Gastrocnemius medialis (tissue), 4 donors: ENCODE measurements around the gene STPG1. TPM values are rescaled to one million over a fixed set of nuclear protein-coding genes. Genes with fewer than 3 reads are reported as not detected.

ENCODE experiments used
- ATAC-seq, 2 donors: fragments of 150-250 bp; one replicate each; pipeline ENCODE4 v1.9.1; 2016
- DNase-seq, 2 donors: peaks; one replicate each; pipeline ENCODE4 v3.0.0-alpha.2; 2019
- H3K27ac ChIP-seq, 4 donors: fragments of 200-600 bp; sonication (generic); 1 replicate in 1 of 4; 2 replicates in 3 of 4; pipeline ENCODE4 v1.5.1; 2016 to 2018; ENCODE audit warnings: mild to moderate bottlenecking in 2 of 4, moderate library complexity in 1 of 4
- H3K27me3 ChIP-seq, 3 donors: fragments of 200-600 bp; sonication (generic) in 2 of 3; 1 replicate in 1 of 3; 2 replicates in 2 of 3; pipeline versions ENCODE4 v1.5.1 to v1.6.0; 2016 to 2019; ENCODE audit warnings: mild to moderate bottlenecking in 1 of 3, moderate library complexity in 1 of 3
- H3K36me3 ChIP-seq, 2 donors: fragments of 200-600 bp; sonication (generic) in 1 of 2; one replicate each; pipeline ENCODE4 v1.5.1; 2017 to 2018
- H3K4me1 ChIP-seq, 2 donors: fragments of 200-600 bp; sonication (generic) in 1 of 2; one replicate each; pipeline ENCODE4 v1.5.1; 2016 to 2017; ENCODE audit warnings: mild to moderate bottlenecking in 2 of 2
- H3K4me3 ChIP-seq, 4 donors: fragments of 200-600 bp; sonication (generic) in 3 of 4; 1 replicate in 1 of 4; 2 replicates in 3 of 4; pipeline ENCODE4 v1.5.1; 2016 to 2019; ENCODE audit warnings: mild to moderate bottlenecking in 2 of 4
- H3K9me3 ChIP-seq, 3 donors: fragments of 200-600 bp; sonication (generic) in 2 of 3; 1 replicate in 1 of 3; 2 replicates in 2 of 3; pipeline ENCODE4 v1.5.1; 2016 to 2019
- POLR2A ChIP-seq, 2 donors: fragments of 450-650 bp; IDR thresholded peaks; one replicate each; pipeline ENCODE4 v1.6.1; 2017; ENCODE audit warnings: antibody characterized with exemption in 2 of 2, mild to moderate bottlenecking in 2 of 2, moderate library complexity in 2 of 2
- in situ Hi-C, 4 donors: fragments of 200-750 bp; cut with MboI; loops; one replicate each; pipeline versions ENCODE4 v1.15.0 to v1.8.0; 2017; ENCODE audit warnings: low sequenced_read_pairs in 4 of 4
- intact Hi-C: fragments of 100-400 bp; cut with DNase I; formaldehyde crosslinking; loops from one replicate; pipeline ENCODE4 v1.15.1; 2023; ENCODE audit warnings: low total_unique reads
- total RNA-seq, 4 donors: library from RNA; depleted of rRNA; stranded (reverse); fragments of >200 nt; gene quantifications; one replicate each; pipeline versions ENCODE4 v1.1.0 to v1.2.3, GENCODE V29; 2016
- TF ChIP-seq, protein P1 (sequence below), 5 experiments: fragments of 450-650 bp in 3 of 5; fragments of 200-600 bp in 2 of 5; sonication (generic) in 2 of 5; IDR thresholded peaks in 4 of 5; conservative IDR thresholded peaks in 1 of 5; 1 replicate in 4 of 5; 2 replicates in 1 of 5; pipeline ENCODE4 v1.5.1; 2016 to 2019; ENCODE audit warnings: antibody characterized with exemption in 5 of 5, mild to moderate bottlenecking in 3 of 5, moderate library complexity in 3 of 5

The STPG1 gene
- total RNA-seq, 4 donors from 2014 or later, result 0.39 to 2.1 (median 0.52) TPM

DNA sequence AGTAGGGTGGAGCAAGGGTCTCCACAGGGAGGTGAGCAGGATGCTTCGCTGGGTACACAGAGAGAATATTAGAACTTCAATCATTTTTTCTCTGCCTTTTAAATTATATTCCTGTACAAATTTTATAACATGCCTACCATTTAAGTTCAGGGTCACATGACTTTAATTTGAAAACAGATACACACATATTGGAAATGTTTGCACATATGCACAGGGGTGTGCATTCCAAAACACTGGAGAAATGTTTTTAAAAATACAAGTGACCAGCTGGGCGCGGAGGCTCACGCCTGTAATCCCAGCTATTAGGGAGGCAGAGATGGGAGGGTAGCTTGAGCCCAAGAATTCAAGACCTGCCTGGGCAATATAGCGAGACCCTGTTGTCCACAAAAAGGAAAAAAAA lies 41.7 kb upstream of the STPG1 start:
- H3K36me3 ChIP-seq, result no peaks in the 10 kb centered on the region
- no peak overlapping the region for H3K27ac ChIP-seq
- no peak for ATAC-seq
- in situ Hi-C loops (no loop called here), intact Hi-C loops (no loop called here)
- H3K9me3 ChIP-seq, result no peaks in the 10 kb centered on the region
- no peak overlapping the region for H3K4me3 ChIP-seq
- DNase-seq, result no peak
- H3K27me3 ChIP-seq, result no peaks in the 10 kb centered on the region
- no peaks in the 10 kb centered on the region for H3K4me1 ChIP-seq
- TF ChIP-seq, protein P1, sequence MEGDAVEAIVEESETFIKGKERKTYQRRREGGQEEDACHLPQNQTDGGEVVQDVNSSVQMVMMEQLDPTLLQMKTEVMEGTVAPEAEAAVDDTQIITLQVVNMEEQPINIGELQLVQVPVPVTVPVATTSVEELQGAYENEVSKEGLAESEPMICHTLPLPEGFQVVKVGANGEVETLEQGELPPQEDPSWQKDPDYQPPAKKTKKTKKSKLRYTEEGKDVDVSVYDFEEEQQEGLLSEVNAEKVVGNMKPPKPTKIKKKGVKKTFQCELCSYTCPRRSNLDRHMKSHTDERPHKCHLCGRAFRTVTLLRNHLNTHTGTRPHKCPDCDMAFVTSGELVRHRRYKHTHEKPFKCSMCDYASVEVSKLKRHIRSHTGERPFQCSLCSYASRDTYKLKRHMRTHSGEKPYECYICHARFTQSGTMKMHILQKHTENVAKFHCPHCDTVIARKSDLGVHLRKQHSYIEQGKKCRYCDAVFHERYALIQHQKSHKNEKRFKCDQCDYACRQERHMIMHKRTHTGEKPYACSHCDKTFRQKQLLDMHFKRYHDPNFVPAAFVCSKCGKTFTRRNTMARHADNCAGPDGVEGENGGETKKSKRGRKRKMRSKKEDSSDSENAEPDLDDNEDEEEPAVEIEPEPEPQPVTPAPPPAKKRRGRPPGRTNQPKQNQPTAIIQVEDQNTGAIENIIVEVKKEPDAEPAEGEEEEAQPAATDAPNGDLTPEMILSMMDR (IDR thresholded peaks at IDR 0.05 in 4 of 5, conservative IDR thresholded peaks at IDR 0.05 in 1 of 5), result no peak
- TF ChIP-seq POLR2A (IDR thresholded peaks at IDR 0.05), result no peak

DNA sequence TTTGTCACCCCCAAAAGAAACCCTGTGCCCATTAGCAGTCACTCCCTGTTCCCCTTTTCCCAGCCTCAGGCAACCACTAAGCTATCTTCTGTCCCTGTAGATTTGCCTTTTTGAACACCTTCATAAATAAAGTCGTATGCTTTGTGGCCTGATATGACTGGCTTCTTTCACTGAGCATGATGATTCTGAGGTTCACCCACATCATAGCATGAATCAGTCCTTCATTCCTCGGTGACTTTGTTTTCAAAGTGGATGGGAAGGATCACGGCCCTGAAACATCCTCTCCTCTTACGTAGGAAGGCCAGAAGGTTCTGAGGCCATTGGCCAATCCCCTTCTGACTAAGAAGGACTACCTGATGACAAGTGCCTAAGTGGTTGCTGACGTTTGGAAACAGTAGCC lies 41.1 kb upstream of the STPG1 start:
- ATAC-seq (no peak), DNase-seq (no peak)
- Histone ChIP-seq H3K27ac (no peak overlapping the region), H3K4me1 (no peaks in the 10 kb centered on the region), H3K9me3 (no peaks in the 10 kb centered on the region), H3K4me3 (no peak overlapping the region), H3K27me3 (no peaks in the 10 kb centered on the region), H3K36me3 (no peaks in the 10 kb centered on the region)
- TF ChIP-seq POLR2A (IDR thresholded peaks at IDR 0.05), result no peak
- TF ChIP-seq, protein P1 (IDR thresholded peaks at IDR 0.05 in 4 of 5, conservative IDR thresholded peaks at IDR 0.05 in 1 of 5), result no peak
- intact Hi-C loops (no loop called here), in situ Hi-C loops (no loop called here)

DNA sequence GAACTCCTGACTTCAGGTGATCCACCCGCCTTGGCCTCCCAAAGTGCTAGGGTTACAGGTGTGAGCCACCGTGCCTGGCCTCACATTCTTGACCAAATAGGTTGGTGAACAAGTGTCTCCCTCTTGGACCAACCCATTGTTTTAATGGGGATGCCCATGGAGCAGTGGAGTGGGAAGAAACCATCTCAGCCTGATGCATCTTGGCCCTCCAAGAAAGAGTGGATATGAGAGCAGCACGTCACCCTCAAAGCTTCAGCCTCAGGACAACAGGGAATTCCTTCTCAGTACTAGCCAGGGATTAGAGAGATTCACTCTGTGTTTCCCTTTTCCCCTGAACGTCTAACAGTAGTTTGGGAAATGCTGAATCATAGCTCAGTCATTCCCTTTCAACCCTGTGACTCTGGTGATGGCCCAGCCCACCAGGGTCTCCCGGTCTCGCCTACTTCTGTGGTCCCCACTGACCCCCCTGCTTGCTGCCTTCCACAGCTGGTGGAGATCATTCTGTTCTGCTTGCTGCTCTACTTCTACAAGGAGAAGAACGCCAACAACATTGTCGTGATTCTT lies 39.4 kb upstream of the STPG1 start:
- DNase-seq (no peak), ATAC-seq (no peak)
- no peak overlapping the region for H3K4me3 ChIP-seq
- in situ Hi-C loops, result no loop called here
- H3K27ac ChIP-seq, result no peak overlapping the region
- no peak for TF ChIP-seq POLR2A (IDR thresholded peaks at IDR 0.05)
- TF ChIP-seq, protein P1 (IDR thresholded peaks at IDR 0.05 in 4 of 5, conservative IDR thresholded peaks at IDR 0.05 in 1 of 5), result no peak
- no peaks in the 10 kb centered on the region for H3K9me3 ChIP-seq
- intact Hi-C loops, result no loop called here
- H3K4me1 ChIP-seq, result no peaks in the 10 kb centered on the region
- H3K27me3 ChIP-seq, result no peaks in the 10 kb centered on the region
- H3K36me3 ChIP-seq, result no peaks in the 10 kb centered on the region

DNA sequence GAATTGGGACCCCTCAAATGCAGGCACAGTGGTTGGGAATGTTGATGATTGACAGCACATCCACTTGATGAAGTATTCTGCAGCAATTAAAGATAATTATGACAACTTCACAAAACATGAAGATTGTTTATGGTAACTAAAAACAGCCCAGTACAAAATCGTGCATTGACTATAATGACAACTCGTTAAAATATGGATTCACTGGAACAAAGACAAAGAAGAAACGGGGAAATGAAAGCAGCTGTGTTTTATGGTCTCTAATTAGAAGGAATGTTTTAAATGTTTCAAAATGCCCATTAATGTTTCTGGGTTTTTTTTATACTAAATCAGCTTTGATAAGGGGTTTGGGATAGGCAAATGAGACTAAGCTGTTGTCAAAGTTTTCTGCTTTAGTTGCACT lies 38.2 kb upstream of the STPG1 start:
- DNase-seq, result no peak
- Histone ChIP-seq H3K36me3 (no peaks in the 10 kb centered on the region), H3K4me3 (no peak overlapping the region), H3K27ac (no peak overlapping the region), H3K4me1 (no peaks in the 10 kb centered on the region), H3K9me3 (no peaks in the 10 kb centered on the region), H3K27me3 (no peaks in the 10 kb centered on the region)
- TF ChIP-seq, protein P1 (IDR thresholded peaks at IDR 0.05 in 4 of 5, conservative IDR thresholded peaks at IDR 0.05 in 1 of 5), result no peak
- no peak for TF ChIP-seq POLR2A (IDR thresholded peaks at IDR 0.05)
- intact Hi-C loops (no loop called here), in situ Hi-C loops (no loop called here)
- no peak for ATAC-seq

DNA sequence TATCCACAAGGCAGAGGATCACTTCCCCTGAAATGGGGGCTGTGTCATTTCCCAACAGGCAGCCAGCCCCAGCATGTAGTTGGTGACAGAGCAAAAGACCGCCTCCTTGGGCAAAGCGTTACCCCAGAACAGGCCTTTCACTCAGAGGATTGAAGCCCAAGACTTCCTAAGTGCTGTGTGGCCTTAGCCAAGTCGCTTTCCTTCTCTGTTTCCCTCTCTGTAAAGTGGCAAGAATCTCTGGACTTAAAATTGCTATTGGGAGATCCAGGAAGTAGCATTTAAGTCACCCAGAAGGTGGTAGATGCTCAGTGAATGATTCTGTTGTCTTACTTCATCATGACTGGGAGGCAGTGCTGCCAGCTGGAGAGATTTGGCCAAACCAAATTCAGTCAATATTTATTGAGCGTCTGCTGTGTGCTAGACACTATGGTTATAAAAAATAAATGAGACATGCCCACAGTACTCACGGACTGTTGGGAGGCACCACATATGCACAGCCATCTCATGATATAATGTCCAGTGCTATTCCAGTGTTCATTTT lies 37.3 kb upstream of the STPG1 start:
- Histone ChIP-seq H3K4me3 (no peak overlapping the region), H3K27me3 (no peaks in the 10 kb centered on the region), H3K27ac (no peak overlapping the region), H3K9me3 (no peaks in the 10 kb centered on the region), H3K4me1 (no peaks in the 10 kb centered on the region), H3K36me3 (no peaks in the 10 kb centered on the region)
- ATAC-seq (no peak), DNase-seq (no peak)
- intact Hi-C loops, result no loop called here
- TF ChIP-seq, protein P1 (IDR thresholded peaks at IDR 0.05 in 4 of 5, conservative IDR thresholded peaks at IDR 0.05 in 1 of 5), result no peak
- no peak for TF ChIP-seq POLR2A (IDR thresholded peaks at IDR 0.05)
- in situ Hi-C loops, result no loop called here
